ENCODE results near the gene DTNBP1.

Gene DTNBP1

DNA sequence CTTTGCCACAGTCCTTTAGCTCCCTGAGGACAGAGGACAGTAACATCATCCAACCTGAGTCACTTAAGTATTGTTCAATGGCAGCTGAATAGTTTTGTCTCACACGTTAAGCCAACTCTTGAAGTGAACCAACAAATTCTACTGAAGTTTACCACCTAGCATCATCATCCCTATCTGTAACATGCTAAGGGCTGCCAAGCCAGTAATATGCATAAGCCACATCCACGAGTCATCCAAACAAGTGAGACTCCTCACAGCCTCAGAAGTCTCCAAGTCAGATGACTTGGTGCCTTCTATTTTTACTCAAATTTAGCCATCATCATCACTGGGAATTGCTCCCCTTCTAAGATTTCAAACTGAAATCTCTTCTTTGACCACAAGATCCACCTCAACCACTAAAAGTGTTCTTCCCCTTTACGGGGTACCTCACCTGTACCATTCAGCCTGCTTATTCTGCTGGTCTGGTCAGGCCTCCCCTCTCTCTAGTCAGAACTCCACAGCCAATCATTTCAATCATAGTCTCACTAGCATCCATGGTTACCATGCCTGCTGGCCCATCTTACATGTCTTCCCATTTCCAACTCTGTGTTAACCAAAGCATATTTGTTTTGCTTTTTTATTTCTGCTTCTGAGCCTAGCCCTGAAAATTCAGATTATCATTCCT lies 73.7 kb downstream of the DTNBP1 start:
- no peak for DNase-seq (ENCODE audit: low read depth)

DNA sequence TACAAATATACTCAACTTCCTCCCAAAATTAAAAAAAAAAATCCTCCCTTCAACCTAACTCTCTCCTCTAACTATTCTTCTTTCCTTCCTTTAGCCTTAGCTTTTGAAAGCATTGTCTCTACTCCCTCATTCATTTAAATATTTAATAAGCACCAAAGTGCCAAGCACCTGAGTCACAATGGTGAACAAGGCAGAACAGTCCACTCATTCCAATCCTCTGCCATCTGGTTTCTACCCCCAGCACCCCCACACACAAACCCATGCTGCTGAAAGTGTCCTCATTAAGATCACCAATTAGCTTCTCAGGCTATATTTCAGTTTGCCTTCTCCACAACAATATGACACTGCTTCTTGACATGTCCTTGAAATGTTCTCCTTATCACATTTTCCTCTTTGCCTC lies 76.3 kb downstream of the DTNBP1 start:
- DNase-seq (ENCODE audit: low read depth): no peak

DNA sequence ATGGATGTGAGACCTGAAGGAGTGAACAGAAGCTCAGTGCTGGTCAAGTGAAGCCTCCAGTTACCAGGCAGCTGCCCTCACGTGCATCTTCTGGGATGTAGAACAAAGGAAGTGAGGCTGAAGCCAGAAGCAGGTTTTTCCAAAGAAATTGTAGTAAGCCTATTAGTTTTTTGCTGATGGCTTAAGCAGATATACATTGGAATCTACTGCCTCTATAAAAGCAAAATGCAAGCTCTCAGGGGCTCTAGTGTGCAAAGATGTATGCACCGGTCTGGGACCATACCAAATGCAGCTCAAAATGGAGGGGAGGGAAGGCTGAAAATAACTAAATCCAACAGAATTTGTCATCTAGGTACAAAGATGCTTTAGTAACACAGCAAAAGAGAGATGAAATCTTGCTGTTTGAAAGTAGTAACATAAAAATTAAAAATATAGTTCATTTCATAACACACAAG lies 77.0 kb downstream of the DTNBP1 start:
- DNase-seq (ENCODE audit: low read depth): no peak

DNA sequence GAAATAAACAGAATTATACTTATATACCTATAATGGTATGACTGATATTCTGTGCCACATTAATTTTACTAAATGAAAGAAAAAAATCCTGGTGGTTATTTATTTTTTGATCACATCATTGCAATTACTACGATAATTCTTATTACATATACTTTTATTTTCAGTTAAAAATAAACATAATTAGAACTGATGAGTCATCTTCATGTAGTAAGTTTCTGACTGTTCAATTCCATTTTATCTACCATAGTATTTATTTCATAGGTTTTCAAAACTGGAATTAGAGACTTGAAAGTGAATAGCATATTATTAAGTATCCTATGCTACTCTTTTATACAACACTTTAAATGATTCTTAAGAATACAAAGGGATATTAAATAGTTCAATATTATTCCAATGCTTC lies 80.3 kb downstream of the DTNBP1 start:
- no peak for DNase-seq (ENCODE audit: low read depth)

DNA sequence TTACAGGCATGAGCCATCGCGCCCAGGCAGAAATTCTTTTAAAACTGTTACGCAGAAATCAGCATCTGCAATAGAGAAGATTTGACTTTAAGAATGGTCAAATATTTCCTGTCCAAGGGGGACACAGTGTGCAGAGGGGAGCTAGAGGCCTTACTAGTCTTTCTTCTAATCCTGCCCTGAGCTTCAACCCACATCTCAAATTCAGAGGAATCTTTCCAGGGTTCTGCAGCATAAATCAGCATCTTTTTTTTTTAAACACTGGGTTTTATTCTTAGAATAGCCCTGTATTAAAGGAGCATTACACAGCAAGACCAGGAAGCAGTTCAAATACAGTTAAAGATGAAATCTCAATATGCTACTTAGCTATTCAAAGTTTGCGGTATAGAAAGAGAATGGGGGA lies 81.1 kb downstream of the DTNBP1 start:
- DNase-seq (ENCODE audit: low read depth): no peak

DNA sequence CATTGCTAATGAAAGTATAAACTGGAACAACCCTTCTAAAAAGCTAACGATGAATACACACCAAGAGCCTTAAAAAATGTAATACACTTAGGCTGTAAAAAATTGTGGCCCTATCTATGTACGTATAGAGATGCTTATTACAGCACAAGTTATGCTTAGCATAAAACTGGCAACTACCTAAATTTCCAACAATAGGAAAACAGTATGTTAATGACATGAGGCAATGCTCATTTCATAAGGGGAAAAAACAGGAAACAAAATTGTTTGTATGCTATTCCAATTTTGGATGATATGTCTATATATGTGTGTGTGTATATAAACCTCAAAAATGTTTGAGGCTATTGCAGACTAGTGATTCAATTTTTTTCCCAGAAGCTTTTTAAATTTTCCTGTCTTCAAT lies 82.5 kb downstream of the DTNBP1 start:
- no peak for DNase-seq (ENCODE audit: low read depth)

DNA sequence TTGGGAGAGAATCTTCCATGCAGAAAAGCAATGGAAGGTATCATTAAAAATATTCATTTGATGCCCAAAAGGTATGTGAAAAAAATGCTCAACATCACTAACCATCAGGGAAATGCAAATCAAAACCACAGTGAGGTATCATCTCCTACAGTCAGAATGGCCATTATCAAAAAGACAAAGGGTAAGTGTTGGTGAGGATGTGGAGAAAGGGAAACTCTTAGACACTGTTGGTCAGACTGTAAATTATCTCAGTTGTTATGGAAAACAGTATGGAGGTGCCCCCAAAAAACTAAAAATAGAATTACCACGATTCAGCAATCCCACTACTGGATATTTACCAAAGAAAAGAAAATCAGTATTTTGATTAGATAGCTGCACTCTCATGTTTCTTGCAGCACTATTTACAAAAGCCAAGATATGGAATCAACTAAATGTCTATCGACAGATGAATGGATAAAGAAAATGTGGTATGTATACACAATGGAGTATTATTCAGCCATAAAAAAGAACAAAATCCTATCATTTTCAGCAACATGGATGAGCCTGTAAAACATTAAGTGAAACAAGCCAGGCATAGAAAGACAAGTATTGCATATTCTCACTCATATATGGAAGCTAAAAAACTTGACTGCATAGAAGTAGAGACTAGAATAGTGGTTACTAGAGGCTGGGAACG lies 84.0 kb downstream of the DTNBP1 start:
- DNase-seq (ENCODE audit: low read depth): no peak

DNA sequence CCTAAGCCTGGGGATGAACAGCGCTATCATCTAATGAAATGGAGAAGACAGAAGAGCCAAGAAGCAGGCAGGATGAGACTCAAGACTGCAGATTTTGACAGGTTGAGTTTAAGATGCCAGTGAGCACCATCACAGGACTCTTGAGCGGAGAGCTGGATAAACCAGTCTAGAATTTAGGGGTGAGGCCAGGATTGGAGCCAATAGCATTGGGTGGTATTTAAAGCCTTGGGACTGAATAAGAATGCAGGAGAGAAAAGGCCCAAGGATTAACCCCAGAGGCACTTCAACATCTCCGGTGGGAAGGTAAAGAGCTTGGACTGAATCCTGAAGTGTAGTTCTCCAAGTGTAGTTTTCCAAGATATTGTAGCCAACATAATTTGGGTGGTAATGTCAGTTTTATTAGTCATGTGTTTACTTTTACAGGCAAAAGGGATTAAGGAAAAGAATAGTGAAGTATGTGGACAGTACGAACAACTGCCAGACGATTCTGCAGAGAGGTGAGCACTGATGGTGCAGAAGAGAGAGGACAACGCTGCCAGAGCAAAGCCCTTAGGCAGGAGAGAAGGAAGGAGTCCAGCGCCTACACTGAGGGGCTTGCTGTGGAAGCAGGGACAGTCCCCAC lies 85.2 kb downstream of the DTNBP1 start:
- DNase-seq (ENCODE audit: low read depth): no peak

DNA sequence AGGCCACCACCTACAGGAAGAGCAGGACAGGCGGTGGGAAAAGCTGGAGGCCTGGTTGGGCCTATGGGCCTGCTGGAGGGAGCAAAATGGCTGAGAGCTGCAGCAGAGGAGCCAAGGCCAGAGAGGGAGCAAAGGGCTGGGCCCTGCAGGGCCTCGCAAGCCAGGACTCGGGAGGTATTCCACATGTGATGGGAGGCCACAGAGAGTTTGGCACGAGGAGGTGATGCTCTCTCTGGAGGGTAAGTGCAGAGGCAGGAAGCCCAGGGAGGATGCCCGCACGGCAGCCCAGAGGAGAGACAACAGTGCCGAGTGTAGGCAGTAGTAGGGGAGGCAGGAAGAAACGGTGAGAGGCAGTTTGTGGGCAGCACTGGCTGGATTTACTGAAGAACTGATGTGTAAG lies 85.7 kb downstream of the DTNBP1 start:
- no peak for DNase-seq (ENCODE audit: low read depth)

DNA sequence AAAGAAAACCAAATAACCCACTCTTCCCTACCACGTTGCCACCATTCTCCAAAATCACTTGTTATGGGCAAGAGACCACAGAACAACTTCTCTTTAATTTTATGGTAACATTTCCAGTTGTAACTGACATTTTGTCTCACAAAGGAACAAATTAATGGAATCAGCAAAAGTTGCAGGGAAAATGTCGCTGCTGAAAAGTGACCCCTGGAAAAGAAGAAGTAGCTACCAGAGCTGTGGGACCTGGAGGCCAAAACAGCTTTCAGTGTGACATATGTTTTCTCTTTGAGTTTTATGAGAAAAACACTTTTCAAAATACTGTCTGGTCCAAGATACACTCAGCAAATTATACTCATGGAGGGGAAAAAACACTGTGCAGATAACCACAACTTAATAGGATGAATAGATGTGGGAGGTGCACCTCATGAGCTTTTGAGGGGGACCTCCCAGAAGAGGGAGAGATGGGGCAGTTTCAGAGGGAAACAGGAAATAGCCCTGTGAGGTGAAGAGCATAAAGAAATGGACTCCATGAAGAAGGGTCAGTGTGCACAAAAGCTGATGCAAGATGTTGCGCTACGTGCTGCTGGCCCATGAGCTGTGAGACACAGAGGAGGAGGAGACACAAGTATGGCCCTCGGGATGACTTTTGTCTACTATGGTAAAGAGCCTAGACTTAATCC lies 87.3 kb downstream of the DTNBP1 start:
- no peak for DNase-seq (ENCODE audit: low read depth)

DNA sequence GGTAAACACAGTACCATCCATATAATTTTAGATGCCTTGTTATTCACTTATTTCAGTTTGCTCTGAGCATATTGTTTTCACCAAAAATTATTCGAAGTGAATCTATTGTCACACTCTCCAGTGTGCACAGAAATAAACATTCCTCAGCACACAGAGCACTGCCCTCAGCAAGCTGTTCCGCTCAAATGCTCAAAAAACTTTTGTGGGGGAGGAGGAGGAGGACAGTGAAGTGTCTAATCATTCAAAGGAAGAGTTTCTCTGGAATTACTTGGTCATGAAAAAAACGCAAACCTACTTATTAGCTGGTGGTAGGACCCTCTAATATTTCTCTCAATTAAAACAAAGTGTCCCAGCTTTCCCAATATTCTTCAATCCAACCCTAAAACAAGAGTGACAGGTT lies 88.3 kb downstream of the DTNBP1 start:
- DNase-seq (ENCODE audit: low read depth): no peak

DNA sequence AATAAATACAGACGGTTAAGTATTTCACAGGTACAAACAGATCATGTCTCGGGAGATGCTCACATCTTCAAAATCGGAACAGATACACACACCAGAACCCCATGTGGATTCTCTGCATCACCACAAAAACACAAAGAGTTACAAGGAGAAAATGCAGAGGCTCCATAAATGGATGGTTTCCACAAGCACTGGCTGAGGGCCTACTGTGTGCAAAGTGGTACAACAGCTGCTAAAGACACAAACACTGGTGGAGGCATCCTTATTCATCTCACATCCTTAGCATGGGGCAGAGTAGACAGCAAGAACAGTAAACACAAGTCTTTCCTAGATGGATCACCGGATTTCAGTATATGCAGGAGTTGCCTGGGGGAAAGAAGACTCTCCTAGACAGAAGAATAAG lies 88.8 kb downstream of the DTNBP1 start:
- no peak for DNase-seq (ENCODE audit: low read depth)

DNA sequence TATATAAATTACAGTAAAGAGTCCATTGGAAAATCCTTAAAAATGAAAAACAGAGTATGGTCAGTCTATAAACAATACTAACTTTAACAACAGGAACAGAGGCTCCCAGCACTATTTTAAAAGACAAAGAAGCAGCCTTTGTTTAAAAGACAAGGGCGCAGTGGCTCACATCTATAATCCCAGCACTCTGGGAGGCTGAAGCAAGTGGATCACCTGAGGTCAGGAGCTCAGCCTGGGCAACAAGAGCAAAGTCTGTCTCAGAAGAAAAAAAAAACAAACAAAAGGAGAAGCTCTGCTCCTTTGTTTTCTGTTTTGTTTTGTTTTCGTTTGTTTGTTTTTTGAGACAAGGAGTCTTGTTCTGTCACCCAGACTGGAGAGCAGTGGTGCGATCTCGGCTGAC lies 89.4 kb downstream of the DTNBP1 start:
- no peak for DNase-seq (ENCODE audit: low read depth)

DNA sequence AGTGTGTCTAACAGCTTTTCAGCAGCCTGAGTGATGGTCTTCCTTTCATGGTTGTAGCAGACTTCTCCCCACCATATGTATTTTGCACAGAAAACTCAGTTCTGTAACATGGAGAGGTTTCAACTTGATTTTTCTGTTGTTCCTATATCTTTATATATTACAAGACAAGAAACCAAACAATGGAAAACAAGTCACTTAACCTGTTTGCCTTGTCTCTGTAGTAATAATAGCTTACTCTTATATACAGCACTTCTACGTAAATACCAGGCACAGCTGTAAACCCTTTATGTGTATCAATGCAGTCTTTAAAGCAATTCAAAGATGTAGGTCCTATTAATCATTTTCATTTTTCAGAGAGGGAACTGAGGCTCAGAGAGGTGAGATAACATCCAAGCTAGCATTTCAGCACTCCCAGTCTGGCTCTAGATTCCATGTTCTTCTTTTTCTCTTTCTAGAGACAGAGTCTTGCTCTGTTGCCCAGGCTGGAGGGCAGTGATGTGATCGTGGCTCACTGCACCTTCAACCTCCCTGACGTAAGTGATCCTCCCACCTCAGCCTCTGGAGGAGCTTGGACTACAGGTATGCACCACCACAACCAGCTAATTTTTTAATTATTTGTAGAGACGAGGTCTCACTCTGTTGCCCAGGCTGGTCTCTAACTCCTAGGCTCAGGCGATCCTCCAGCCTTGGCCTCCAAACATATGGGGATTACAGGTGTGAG lies 90.4 kb downstream of the DTNBP1 start:
- no peak for DNase-seq (ENCODE audit: low read depth)

DNA sequence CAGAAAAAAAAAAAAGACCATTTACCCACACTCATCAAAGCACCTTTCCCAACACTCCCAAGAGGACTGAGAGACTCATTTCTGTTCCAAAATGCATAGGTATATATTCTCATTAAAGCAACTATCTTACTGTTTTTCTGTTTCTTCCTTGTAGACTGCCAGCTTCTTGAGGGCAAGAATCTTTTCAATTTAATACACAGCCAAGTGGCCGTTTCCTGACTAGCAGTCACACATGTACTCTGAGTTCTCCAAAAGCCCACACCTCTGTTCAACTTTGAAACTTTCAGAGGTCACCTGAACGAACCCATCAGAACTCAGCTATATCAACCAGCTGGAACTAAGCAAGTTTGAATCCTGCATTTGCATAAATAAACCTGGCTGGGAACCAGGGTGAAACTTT lies 92.7 kb downstream of the DTNBP1 start:
- DNase-seq (ENCODE audit: low read depth): no peak

DNA sequence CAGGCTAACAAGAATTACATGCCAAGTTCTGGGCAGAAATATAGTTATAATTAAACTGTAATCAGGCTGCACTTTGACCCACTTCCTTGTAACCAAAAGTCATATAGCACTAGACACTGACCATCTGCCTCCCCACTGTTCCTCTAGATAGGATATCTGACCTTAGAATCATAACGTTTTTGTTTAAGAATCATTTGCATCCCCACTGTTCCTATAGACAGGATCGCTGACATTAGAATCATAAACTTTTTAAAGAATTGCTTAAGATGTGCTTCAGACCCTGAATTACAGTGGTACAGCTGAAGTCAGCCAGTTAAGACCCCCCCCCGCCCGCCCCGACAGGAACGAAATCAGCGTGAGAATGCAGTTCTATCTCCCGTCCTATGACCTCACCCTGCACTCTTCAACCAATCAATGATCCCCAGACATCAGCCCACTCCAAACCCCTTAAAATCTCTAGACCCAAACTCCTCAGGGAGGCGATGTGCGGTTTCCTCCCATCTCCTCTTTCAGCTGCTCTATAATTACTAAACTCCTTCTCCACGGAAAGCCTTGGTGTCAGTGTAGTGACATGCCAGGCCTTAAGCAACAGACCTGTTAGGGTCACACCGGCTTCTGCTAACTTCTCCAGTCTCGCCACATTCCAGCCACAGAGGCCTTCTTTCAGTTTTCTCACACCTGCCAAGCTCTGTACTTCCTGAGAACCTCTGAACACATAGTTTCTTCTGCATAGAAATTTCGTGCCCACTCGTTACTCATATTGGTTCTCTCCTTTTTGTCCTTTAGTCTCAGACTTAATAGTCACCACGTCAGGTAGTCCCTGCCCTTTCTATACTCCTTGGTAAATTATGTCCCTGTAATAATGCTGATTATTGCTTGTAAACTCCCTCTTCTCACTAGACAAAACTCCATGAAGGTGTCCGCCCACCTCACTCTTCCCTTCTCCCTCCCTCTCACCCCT lies 93.5 kb downstream of the DTNBP1 start:
- no peak for DNase-seq (ENCODE audit: low read depth)

DNA sequence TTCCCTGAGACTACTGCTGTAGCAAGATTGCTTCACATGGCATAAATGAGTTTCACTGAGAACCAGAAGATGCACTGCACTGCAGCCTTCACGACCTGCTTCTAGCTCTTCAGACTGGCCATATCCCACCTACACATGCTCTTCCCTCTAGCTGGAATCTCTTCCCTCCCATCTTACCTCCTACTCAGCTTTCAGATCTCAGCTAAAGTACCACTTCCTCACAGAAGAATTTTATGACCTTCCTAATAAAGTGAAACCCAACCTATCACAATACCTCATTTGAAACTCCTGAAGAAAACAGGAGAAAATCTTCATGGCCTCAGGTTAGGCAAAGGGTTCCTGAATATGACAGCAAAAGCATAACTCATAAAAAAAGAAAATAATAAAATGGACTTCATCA lies 99.9 kb downstream of the DTNBP1 start:
- DNase-seq (ENCODE audit: low read depth): no peak

DNA sequence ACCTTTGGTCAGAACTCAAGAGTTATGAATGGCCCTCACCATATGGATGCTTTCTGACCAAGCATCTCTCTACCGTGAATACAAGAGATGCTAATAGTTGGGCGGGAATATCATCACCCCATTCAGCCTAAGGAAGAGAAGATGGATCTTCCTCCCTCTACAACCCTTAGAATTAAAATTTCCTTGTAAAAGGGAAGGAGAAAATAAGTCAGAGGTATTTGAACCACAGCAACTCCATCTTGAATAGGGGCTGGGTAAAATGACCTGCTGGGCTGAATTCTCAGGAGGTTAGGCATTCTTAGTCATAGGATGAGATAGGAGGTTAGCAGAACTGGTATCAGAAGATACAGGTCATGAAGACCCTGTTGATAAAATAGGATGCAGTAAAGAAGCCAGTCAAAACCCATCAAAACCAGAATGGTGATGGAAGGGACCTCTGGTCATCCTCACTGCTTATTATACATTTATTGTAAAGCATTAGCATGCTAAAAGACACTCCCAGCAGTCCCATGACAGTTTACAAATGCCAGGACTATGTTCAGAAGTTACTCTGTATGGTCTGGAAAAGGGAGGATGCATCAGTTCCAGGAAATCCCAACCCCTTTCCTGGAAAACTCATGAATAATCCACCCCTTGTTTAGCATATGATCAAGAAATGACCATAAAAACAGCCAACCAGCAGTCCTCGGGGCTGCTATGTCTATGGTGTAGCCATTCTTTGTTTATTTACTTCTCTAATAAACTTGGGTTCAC lies 101.2 kb downstream of the DTNBP1 start:
- DNase-seq (ENCODE audit: low read depth): no peak

DNA sequence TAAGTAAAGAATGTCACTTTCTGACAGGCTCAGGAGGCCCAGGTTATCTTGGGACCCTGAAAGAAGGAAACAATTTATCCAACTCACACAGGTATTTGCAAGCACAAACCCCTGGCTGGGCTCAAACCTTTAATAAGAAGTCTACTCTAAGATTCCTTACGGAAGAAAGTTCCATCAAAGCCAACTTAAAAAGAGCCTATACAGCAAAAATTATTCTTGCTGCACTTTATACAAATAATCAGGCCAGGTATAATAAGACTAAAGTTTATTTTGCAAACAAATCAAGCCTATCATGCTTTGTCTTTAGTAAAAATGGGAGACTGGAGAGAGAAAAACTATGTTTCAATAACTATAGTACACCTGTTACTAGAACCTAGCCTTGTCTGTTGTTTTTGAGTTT lies 102.1 kb downstream of the DTNBP1 start:
- DNase-seq (ENCODE audit: low read depth): no peak

DNA sequence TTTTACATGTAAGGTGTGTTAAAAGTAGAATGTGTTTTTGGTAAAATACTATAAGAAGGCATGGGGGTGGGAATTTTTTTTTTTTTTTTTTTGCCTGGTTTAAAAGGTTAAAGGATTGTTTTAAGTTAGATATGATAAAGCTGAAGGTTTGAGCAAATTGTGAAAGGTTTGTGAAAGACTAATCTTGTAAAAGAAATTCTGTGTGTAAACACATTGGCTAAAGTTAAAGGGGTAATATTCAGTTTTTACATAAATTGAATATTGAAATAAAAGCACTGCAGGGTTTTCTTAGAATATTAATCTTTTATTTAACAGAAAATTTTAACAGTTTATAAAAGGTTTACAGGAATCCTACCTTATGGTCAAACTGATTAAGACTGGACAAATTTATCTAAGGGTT lies 105.7 kb downstream of the DTNBP1 start:
- DNase-seq (ENCODE audit: low read depth): no peak

Measured in stimulated activated CD8-positive, alpha-beta memory T cell treated with anti-CD3 and anti-CD28 coated beads, Interleukin-7, amount 100 ng/mL, for 24 hours (primary cell).